ENCODE data around the gene ACAD8.

Gene ACAD8

GRCh38 chr11:134288486-134288885, 35.1 kb downstream of the ACAD8 start:
- no peak overlapping the region for H3K4me3 ChIP-seq (ENCODE audit: low read depth, low read length)

GRCh38 chr11:134289167-134289566, 35.8 kb downstream of the ACAD8 start:
- H3K4me3 ChIP-seq (ENCODE audit: low read depth, low read length), result no peak overlapping the region

- no peak overlapping the region for H3K4me3 ChIP-seq (ENCODE audit: low read depth, low read length)
Observed at GRCh38 chr11:134289789-134290188, 36.4 kb downstream of the ACAD8 start.

GRCh38 chr11:134290646-134291045, 37.3 kb downstream of the ACAD8 start:
- H3K4me3 ChIP-seq (ENCODE audit: low read depth, low read length), result no peak overlapping the region

GRCh38 chr11:134291196-134291595, 37.8 kb downstream of the ACAD8 start:
- H3K4me3 ChIP-seq (ENCODE audit: low read depth, low read length), result no peak overlapping the region

- H3K4me3 ChIP-seq (ENCODE audit: low read depth, low read length), result no peak overlapping the region
Observed at GRCh38 chr11:134292661-134293060, 39.3 kb downstream of the ACAD8 start.

GRCh38 chr11:134293119-134294113, 40.0 kb downstream of the ACAD8 start:
- no peak overlapping the region for H3K4me3 ChIP-seq (ENCODE audit: low read depth, low read length)

- no peak overlapping the region for H3K4me3 ChIP-seq (ENCODE audit: low read depth, low read length)
Observed at GRCh38 chr11:134294664-134295063, 41.3 kb downstream of the ACAD8 start.

- H3K4me3 ChIP-seq (ENCODE audit: low read depth, low read length), result no peak overlapping the region
Observed at GRCh38 chr11:134312223-134312622, 58.9 kb downstream of the ACAD8 start.

- H3K4me3 ChIP-seq (ENCODE audit: low read depth, low read length), result no peak overlapping the region
Observed at GRCh38 chr11:134312807-134313206, 59.4 kb downstream of the ACAD8 start.

GRCh38 chr11:134313379-134313778, 60.0 kb downstream of the ACAD8 start:
- no peak overlapping the region for H3K4me3 ChIP-seq (ENCODE audit: low read depth, low read length)

GRCh38 chr11:134313821-134314607, 60.6 kb downstream of the ACAD8 start:
- no peak overlapping the region for H3K4me3 ChIP-seq (ENCODE audit: low read depth, low read length)
